Dendritic cell treated with granulocyte-macrophage colony-stimulating factor and Interleukin-4, amounts not matched to agents 40 ng/mL and 50 ng/mL, for 4 days (primary cell): ENCODE measurements around the gene TBC1D5.

ENCODE experiments used
- H3K27ac Mint-ChIP-seq: one replicate; pipeline ENCODE4 v1.8.0; 2022; ENCODE audit warnings: mild to moderate bottlenecking, mixed read lengths
- H3K27me3 Mint-ChIP-seq: one replicate; pipeline ENCODE4 v1.8.0; 2022; ENCODE audit warnings: mild to moderate bottlenecking, mixed read lengths
- H3K36me3 Mint-ChIP-seq: one replicate; pipeline ENCODE4 v1.8.0; 2022; ENCODE audit warnings: low read depth, mixed read lengths
- H3K4me1 Mint-ChIP-seq: one replicate; pipeline ENCODE4 v1.8.0; 2022; ENCODE audit warnings: low read depth, mixed read lengths
- H3K4me3 Mint-ChIP-seq: one replicate; pipeline ENCODE4 v1.8.0; 2022; ENCODE audit warnings: mild to moderate bottlenecking, moderate library complexity, mixed read lengths
- H3K9me3 Mint-ChIP-seq: one replicate; pipeline ENCODE4 v1.8.0; 2022; ENCODE audit warnings: mixed read lengths
- intact Hi-C: fragments of 100-400 bp; cut with micrococcal nuclease; formaldehyde crosslinking; loops from one replicate; pipeline ENCODE4 v1.15.0; 2022

The TBC1D5 gene

DNA sequence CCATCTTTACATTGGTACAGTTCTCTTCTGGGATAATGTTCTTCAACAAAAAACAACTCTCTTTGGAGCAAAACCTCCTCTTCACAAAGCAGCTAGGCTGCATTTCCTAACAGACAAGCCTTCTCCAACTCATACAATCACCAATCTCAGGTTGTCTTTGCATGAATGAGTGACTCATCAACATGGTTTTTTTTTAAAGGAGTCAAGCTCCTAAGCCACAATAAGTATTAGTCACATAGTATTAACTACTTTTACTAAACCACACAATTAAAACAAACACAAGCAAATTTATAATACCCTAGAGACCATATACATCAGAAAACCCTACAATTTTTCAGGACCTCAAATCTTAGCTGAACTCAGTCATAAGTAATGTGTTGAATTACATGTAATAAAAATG lies 137.4 kb downstream of the TBC1D5 start:
- no peaks in the 10 kb centered on the region for H3K27me3 Mint-ChIP-seq
- no peak overlapping the region for H3K4me3 Mint-ChIP-seq
- H3K4me1 Mint-ChIP-seq: no peaks in the 10 kb centered on the region
- H3K27ac Mint-ChIP-seq: no peak overlapping the region
- intact Hi-C loops: no loop called here
- peaks cover 19% of the 10 kb centered on the region for H3K9me3 Mint-ChIP-seq
- H3K36me3 Mint-ChIP-seq: peaks cover 34% of the 10 kb centered on the region

DNA sequence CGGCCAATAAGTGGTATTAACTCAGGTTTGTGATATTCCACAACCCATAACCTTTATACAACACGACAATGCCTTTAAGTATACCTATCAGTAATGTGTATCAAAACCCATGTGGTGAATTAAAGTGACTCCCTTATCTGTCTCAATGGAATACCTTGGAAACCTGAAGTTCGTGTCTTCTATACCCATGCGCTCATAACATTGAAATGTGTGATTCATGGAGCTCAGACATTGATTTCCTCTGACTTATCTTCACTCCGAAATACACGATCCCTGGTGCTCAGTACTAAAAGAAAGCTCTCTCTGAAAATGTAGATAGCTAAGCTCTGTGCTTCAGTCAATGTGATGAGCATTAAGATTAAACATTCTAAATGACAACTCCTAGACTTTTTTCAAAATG lies 140.3 kb downstream of the TBC1D5 start:
- Mint-ChIP-seq H3K36me3 (peaks cover 34% of the 10 kb centered on the region), H3K27ac (no peak overlapping the region), H3K9me3 (peaks cover 19% of the 10 kb centered on the region), H3K4me1 (no peaks in the 10 kb centered on the region), H3K4me3 (no peak overlapping the region), H3K27me3 (no peaks in the 10 kb centered on the region)
- intact Hi-C loops: no loop called here

- H3K36me3 Mint-ChIP-seq: peaks cover 44% of the 10 kb centered on the region
- no peak overlapping the region for H3K4me3 Mint-ChIP-seq
- H3K4me1 Mint-ChIP-seq: no peaks in the 10 kb centered on the region
- H3K27ac Mint-ChIP-seq: no peak overlapping the region
- intact Hi-C loops: no loop called here
- no peaks in the 10 kb centered on the region for H3K27me3 Mint-ChIP-seq
- peaks cover 36% of the 10 kb centered on the region for H3K9me3 Mint-ChIP-seq
These were observed 149.5 kb downstream of the TBC1D5 start for GRCh38 chr3:17592956-17593355.

DNA sequence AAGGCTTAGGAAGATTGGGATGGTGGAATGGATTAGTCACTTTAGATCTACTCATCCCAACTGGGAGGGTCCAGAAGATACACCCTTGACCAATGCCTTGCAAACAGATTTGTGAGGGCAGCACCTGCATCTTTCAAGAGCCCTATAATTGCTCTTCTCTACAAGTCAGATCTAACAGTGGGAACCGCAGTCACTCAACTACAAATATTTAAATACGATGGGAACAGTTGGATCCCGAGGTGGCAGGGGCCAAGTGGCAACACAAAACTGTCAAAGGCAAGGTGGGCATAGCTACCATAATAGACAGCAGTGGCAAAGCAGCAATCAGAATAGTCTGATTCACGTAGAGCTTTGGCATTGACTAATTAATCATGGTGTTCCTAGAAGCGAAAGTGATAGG lies 152.0 kb downstream of the TBC1D5 start:
- Mint-ChIP-seq H3K4me3 (no peak overlapping the region), H3K9me3 (peaks cover 36% of the 10 kb centered on the region), H3K36me3 (peaks cover 44% of the 10 kb centered on the region), H3K27ac (no peak overlapping the region), H3K27me3 (no peaks in the 10 kb centered on the region), H3K4me1 (no peaks in the 10 kb centered on the region)
- intact Hi-C loops: no loop called here

GRCh38 chr3:17589888-17590287 lies 152.5 kb downstream of the TBC1D5 start:
- no peak overlapping the region for H3K4me3 Mint-ChIP-seq
- intact Hi-C loops: no loop called here
- H3K27ac Mint-ChIP-seq: no peak overlapping the region
- peaks cover 43% of the 10 kb centered on the region for H3K36me3 Mint-ChIP-seq
- H3K9me3 Mint-ChIP-seq: peaks cover 36% of the 10 kb centered on the region
- no peaks in the 10 kb centered on the region for H3K27me3 Mint-ChIP-seq
- H3K4me1 Mint-ChIP-seq: no peaks in the 10 kb centered on the region

DNA sequence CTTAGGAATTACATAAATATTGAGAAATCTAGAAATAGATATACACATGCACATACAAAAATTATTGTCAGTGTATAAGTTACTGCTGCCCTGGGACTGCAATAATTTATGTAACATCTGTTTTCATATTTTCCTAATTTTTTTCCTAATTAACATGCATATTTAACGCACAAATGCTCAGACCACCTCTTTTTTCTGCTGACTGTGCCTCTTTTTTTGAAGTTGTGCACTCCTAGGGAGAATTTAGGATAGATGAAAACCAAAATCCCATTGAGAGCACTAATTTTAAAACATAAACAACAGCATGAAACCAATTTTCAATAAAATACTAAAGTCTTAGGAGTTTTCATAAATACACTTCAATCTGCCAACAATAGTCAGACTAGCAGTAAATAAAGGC lies 154.0 kb downstream of the TBC1D5 start:
- H3K9me3 Mint-ChIP-seq: peaks cover 28% of the 10 kb centered on the region
- H3K27ac Mint-ChIP-seq: no peak overlapping the region
- no peaks in the 10 kb centered on the region for H3K4me1 Mint-ChIP-seq
- peaks cover 30% of the 10 kb centered on the region for H3K36me3 Mint-ChIP-seq
- H3K27me3 Mint-ChIP-seq: no peaks in the 10 kb centered on the region
- no peak overlapping the region for H3K4me3 Mint-ChIP-seq
- intact Hi-C loops: no loop called here

DNA sequence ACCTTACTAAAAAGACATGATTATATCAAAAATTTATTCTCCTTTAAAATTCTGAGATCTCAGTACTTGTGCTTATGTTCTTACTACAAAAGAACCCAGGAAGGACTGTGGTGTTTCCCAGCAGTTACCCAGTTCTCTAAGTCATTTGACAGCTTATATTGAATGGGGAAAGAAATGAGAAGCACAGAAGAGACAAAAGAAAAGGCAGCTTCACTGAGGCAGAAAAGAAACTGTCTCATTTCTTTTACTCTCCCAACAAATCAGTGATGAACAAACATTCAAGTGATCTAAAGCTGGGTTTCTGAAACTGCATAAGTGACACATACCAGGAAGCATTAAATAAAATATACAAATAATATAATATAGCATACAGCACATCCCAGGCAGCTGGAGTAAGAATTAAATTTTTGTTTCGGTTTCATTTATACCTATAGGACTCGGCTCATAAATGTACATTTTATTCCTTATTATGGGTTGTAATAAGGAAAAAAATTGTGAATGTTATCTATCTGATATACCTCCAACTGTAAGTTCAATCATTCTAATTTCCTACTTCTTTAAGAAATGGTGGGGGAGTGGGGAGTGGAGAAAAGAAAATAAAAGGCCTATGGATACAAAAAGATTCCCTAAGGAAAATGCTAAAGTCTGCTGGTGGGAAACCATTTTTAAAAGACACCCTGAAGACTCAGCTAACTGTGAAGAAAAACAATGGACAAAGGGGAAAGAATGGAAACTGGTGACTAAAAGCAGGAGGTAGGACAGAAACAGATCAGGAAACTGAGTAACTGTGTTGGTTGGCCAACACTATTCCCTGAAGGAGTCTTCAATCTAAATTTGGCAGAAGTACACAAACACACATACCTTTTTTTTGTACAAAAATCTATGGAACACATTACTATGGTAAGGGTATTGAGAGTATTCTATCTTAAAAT lies 156.8 kb downstream of the TBC1D5 start:
- intact Hi-C loops: no loop called here
- Mint-ChIP-seq H3K4me1 (no peaks in the 10 kb centered on the region), H3K27ac (no peak overlapping the region), H3K36me3 (peaks cover 15% of the 10 kb centered on the region), H3K9me3 (peaks cover 16% of the 10 kb centered on the region), H3K4me3 (no peak overlapping the region), H3K27me3 (no peaks in the 10 kb centered on the region)

- intact Hi-C loops: no loop called here
- no peak overlapping the region for H3K4me3 Mint-ChIP-seq
- H3K4me1 Mint-ChIP-seq: no peaks in the 10 kb centered on the region
- H3K27ac Mint-ChIP-seq: no peak overlapping the region
- H3K27me3 Mint-ChIP-seq: no peaks in the 10 kb centered on the region
- no peaks in the 10 kb centered on the region for H3K9me3 Mint-ChIP-seq
- H3K36me3 Mint-ChIP-seq: no peaks in the 10 kb centered on the region
These were observed 158.4 kb downstream of the TBC1D5 start for GRCh38 chr3:17584066-17584465.

DNA sequence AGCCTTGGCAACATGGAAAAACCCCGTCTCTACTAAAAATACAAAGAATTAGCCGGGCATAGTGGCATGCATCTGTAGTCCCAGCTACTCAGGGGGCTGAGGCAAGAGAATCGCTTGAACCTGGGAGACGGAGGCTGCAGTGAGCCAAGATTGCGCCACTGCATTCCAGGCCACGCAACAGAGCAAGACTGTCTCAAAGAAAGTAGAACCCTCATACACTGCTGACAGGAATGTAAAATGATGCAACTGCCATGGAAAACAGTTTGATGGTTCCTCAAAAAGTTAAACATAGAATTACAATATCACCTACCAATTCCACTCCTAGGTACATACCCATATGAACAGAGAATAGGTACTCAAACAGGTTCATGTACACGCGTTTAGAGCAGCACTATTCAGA lies 158.9 kb downstream of the TBC1D5 start:
- H3K27ac Mint-ChIP-seq: no peak overlapping the region
- H3K27me3 Mint-ChIP-seq: no peaks in the 10 kb centered on the region
- intact Hi-C loops: no loop called here
- no peaks in the 10 kb centered on the region for H3K36me3 Mint-ChIP-seq
- no peaks in the 10 kb centered on the region for H3K9me3 Mint-ChIP-seq
- H3K4me3 Mint-ChIP-seq: no peak overlapping the region
- H3K4me1 Mint-ChIP-seq: no peaks in the 10 kb centered on the region

DNA sequence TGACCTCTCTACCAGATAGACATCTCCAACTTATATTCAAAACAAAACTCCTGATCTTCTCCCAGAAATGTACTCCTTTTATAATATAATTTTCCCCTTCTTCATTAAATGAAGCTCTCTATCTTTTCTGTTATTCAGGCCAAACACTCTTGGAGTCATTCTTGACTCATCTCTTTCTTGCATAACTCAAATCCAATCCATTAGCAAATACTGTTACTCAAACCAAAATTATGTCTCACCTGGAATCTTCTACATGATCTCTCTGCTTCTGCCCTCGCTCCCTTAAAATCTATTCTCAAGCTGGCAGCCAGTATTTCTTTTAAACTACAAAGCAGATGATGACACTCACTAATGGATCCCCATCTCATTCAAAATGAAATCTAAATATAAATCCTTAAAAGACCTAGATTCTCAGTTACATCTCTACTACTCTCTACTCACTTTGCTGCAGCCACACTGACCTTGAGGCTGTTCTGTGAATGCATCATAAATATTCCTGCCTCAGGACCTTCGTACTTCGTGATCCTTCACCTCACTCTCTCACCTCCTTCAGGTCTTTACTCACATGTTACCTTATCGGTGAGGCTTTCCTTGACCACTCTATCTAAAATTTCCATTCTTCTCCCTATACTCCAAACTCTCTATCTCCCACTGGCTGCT lies 160.9 kb downstream of the TBC1D5 start:
- Mint-ChIP-seq H3K27ac (no peak overlapping the region), H3K27me3 (no peaks in the 10 kb centered on the region), H3K4me1 (no peaks in the 10 kb centered on the region), H3K4me3 (no peak overlapping the region), H3K9me3 (no peaks in the 10 kb centered on the region), H3K36me3 (no peaks in the 10 kb centered on the region)
- intact Hi-C loops: no loop called here

- Mint-ChIP-seq H3K27ac (no peak overlapping the region), H3K36me3 (no peaks in the 10 kb centered on the region), H3K9me3 (no peaks in the 10 kb centered on the region), H3K4me3 (no peak overlapping the region), H3K4me1 (no peaks in the 10 kb centered on the region), H3K27me3 (no peaks in the 10 kb centered on the region)
- intact Hi-C loops: no loop called here
These were observed 161.5 kb downstream of the TBC1D5 start for GRCh38 chr3:17580901-17581300.

GRCh38 chr3:17579289-17580031 lies 163.0 kb downstream of the TBC1D5 start:
- no peaks in the 10 kb centered on the region for H3K9me3 Mint-ChIP-seq
- no peak overlapping the region for H3K4me3 Mint-ChIP-seq

GRCh38 chr3:17577796-17578520 lies 164.5 kb downstream of the TBC1D5 start:
- intact Hi-C loops: no loop called here
- H3K4me3 Mint-ChIP-seq: no peak overlapping the region
- no peaks in the 10 kb centered on the region for H3K4me1 Mint-ChIP-seq
- H3K9me3 Mint-ChIP-seq: no peaks in the 10 kb centered on the region
- no peak overlapping the region for H3K27ac Mint-ChIP-seq
- no peaks in the 10 kb centered on the region for H3K27me3 Mint-ChIP-seq
- no peaks in the 10 kb centered on the region for H3K36me3 Mint-ChIP-seq

More at GRCh38 chr3:17579289-17580031, 163.0 kb downstream of the TBC1D5 start:
- Mint-ChIP-seq H3K27me3 (no peaks in the 10 kb centered on the region), H3K4me1 (no peaks in the 10 kb centered on the region), H3K36me3 (no peaks in the 10 kb centered on the region), H3K27ac (no peak overlapping the region)
- intact Hi-C loops: no loop called here
